Kidney epithelial cell (primary cell): ENCODE results near the gene CTNNBL1. TPM values are rescaled to one million over a fixed set of nuclear protein-coding genes. Genes with fewer than 3 reads are reported as not detected.
"Not testable (repeated sequence)": the region's sequence is repeated elsewhere in the genome, so short reads cannot be mapped to it uniquely, and the experiment has no call there.

Experiments used
- DNase-seq: peaks from one replicate; pipeline ENCODE4 v3.0.0-alpha.2; 2010; ENCODE audit warnings: low read depth
- H3K27me3 ChIP-seq: 2 replicates; pipeline ENCODE4 v1.6.0; 2011; ENCODE audit warnings: low read length; ENCODE audit not compliant: control insufficient read depth, insufficient read depth
- H3K36me3 ChIP-seq: 2 replicates; pipeline ENCODE4 v1.5.1; 2011; ENCODE audit warnings: low read length; ENCODE audit not compliant: control insufficient read depth, insufficient read depth
- H3K4me3 ChIP-seq: 2 replicates; pipeline ENCODE4 v1.5.1; 2011; ENCODE audit warnings: low read depth, mild to moderate bottlenecking, control low read depth, low read length
- CTCF ChIP-seq: IDR thresholded peaks from 2 replicates; pipeline ENCODE4 v1.5.1; 2011; ENCODE audit warnings: mild to moderate bottlenecking, moderate library complexity, low read length, control low read depth, inconsistent platforms; ENCODE audit not compliant: insufficient read depth, poor library complexity, severe bottlenecking
- total RNA-seq: library from RNA; depleted of rRNA; stranded (reverse); fragments of >200 nt; gene quantifications from 2 replicates; pipeline ENCODE4 v1.2.3, GENCODE V29; 2015

The CTNNBL1 gene
- total RNA-seq, 1 donor from 2014 or later, result 40.5 TPM

DNA sequence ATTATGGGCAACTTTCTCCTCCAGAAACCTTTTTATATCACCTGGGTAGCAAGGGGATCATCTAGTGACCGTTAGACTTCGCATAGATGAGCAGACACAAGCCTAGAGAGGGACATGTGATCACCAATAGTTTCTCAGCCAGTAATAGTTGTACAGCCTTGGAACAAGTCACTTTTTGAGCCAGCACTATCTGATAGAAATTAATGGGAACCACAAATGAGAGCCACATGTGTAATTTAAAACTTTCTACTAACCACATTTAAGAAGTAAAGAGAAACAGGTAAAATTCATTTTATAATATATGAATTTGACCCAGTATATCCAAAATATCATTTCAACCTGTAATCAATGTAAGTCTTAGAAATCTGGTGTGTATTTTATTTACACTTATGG is 592 bp upstream of the CTNNBL1 start:
- no peak for TF ChIP-seq CTCF
- Histone ChIP-seq H3K4me3 (peak overlapping the region; percentile 63), H3K27me3 (no peaks in the 10 kb centered on the region), H3K36me3 (no peaks in the 10 kb centered on the region)
- DNase-seq, result no peak

DNA sequence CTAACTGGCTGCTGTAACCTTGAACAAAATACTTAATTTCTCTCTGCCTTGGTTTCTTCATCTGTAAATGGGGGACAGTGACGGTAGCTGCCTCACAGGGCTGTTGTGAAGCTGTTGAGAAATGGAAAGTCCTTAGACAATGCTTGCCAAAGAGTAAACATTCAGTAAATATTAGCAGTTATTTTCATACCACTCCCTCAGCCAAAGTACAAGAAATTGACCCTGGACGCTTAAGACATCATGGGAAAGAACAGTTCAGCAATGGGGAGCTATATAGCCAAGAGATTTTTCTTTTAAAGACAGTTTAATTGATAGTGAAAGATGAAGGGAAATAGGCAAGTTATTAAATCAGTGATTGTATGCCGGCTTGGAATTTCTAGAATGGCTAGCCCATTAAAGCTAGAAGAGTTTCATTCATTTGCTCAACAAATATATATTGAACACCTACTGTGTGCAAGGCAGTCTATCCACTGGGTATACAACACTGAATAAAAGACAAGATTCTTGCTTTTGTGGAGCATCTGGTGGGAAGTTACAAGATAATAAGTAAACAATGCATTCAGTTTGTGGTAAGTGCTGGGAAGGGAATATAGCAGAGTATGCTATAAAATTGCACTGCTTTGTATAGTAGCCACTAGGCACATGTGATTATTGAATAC is 2.0 kb downstream of the CTNNBL1 start:
- TF ChIP-seq CTCF, result no peak
- no peaks in the 10 kb centered on the region for H3K36me3 ChIP-seq
- no peak for DNase-seq
- no peaks in the 10 kb centered on the region for H3K27me3 ChIP-seq
- H3K4me3 ChIP-seq, result no peak overlapping the region

- TF ChIP-seq CTCF, result no peak
- Histone ChIP-seq H3K36me3 (no peaks in the 10 kb centered on the region), H3K27me3 (no peaks in the 10 kb centered on the region), H3K4me3 (no peak overlapping the region)
- DNase-seq, result no peak
Observed at GRCh38 chr20:37697314-37697713, 3.5 kb downstream of the CTNNBL1 start.

DNA sequence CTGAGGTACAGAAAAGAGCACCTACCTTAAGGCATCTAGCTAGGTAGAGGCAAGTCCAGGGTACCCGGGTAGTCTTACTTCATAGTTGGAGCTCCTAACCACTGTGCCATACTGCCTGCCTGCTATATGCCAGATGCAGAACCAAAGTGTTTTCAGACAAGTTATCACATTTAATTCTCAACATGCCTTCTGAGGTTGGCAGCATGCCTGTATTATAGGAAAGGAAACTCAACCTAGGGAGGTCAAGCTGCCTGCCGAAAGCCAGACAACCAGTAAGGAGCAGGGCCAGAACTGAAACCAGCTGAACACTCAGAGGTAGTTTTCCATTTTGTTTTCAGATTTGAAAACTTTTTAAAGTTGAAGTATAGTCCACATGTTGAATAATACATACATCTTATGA is 5.4 kb downstream of the CTNNBL1 start:
- Histone ChIP-seq H3K4me3 (no peak overlapping the region), H3K27me3 (no peaks in the 10 kb centered on the region), H3K36me3 (no peaks in the 10 kb centered on the region)
- DNase-seq, result no peak
- TF ChIP-seq CTCF, result no peak

GRCh38 chr20:37700301-37700700 is 6.5 kb downstream of the CTNNBL1 start:
- no peaks in the 10 kb centered on the region for H3K36me3 ChIP-seq
- no peaks in the 10 kb centered on the region for H3K27me3 ChIP-seq
- DNase-seq, result no peak
- TF ChIP-seq CTCF, result no peak
- no peak overlapping the region for H3K4me3 ChIP-seq

GRCh38 chr20:37701676-37702075 is 7.8 kb downstream of the CTNNBL1 start:
- H3K27me3 ChIP-seq, DNase-seq, H3K4me3 ChIP-seq, H3K36me3 ChIP-seq: not testable (repeated sequence)
